ENCODE measurements around the gene ZDHHC14. TPM values are rescaled to one million over a fixed set of nuclear protein-coding genes. Genes with fewer than 3 reads are reported as not detected.
"Not testable (repeated sequence)": the region's sequence is repeated elsewhere in the genome, so short reads cannot be mapped to it uniquely, and the experiment has no call there.

Gene ZDHHC14
- total RNA-seq, 3 donors from 2014 or later = 4.8 to 9.8 (median 8.5) TPM

GRCh38 chr6:157558487-157559200 lies 177.7 kb downstream of the ZDHHC14 start:
- no peaks in the 10 kb centered on the region for H3K36me3 ChIP-seq
- no peak overlapping the region for H3K4me3 ChIP-seq
- no peaks in the 10 kb centered on the region for H3K9me3 ChIP-seq
- no peaks in the 10 kb centered on the region for H3K27me3 ChIP-seq
- H3K4me1 ChIP-seq = no peaks in the 10 kb centered on the region
- no peak overlapping the region for H3K27ac ChIP-seq
- intact Hi-C loops (cut with DNase I; ENCODE audit: low total_unique reads) = no loop called here
- DNase-seq (ENCODE audit: low spot score in 2 of 2) = no peak
- no peak for TF ChIP-seq POLR2A (IDR thresholded peaks at IDR 0.05)
- TF ChIP-seq POLR2AphosphoS5 (IDR thresholded peaks at IDR 0.05) = no peak

- no peak overlapping the region for H3K27ac ChIP-seq
- intact Hi-C loops (cut with DNase I; ENCODE audit: low total_unique reads) = no loop called here
- DNase-seq (ENCODE audit: low spot score in 2 of 2) = no peak
- H3K9me3 ChIP-seq = no peaks in the 10 kb centered on the region
- H3K4me3 ChIP-seq = no peak overlapping the region
- no peaks in the 10 kb centered on the region for H3K4me1 ChIP-seq
- H3K27me3 ChIP-seq = no peaks in the 10 kb centered on the region
- H3K36me3 ChIP-seq = no peaks in the 10 kb centered on the region
- no peak for TF ChIP-seq POLR2AphosphoS5 (IDR thresholded peaks at IDR 0.05)
- TF ChIP-seq CTCF (IDR thresholded peaks at IDR 0.05) = no peak
- no peak for TF ChIP-seq POLR2A (IDR thresholded peaks at IDR 0.05)
Measured at GRCh38 chr6:157559201-157559756, 178.3 kb downstream of the ZDHHC14 start.

GRCh38 chr6:157560063-157560462 lies 179.1 kb downstream of the ZDHHC14 start:
- intact Hi-C loops (cut with DNase I; ENCODE audit: low total_unique reads); DNase-seq (ENCODE audit: low spot score in 2 of 2); H3K9me3 ChIP-seq; H3K4me3 ChIP-seq; H3K4me1 ChIP-seq; H3K36me3 ChIP-seq; H3K27ac ChIP-seq; H3K27me3 ChIP-seq: not testable (repeated sequence)

DNA sequence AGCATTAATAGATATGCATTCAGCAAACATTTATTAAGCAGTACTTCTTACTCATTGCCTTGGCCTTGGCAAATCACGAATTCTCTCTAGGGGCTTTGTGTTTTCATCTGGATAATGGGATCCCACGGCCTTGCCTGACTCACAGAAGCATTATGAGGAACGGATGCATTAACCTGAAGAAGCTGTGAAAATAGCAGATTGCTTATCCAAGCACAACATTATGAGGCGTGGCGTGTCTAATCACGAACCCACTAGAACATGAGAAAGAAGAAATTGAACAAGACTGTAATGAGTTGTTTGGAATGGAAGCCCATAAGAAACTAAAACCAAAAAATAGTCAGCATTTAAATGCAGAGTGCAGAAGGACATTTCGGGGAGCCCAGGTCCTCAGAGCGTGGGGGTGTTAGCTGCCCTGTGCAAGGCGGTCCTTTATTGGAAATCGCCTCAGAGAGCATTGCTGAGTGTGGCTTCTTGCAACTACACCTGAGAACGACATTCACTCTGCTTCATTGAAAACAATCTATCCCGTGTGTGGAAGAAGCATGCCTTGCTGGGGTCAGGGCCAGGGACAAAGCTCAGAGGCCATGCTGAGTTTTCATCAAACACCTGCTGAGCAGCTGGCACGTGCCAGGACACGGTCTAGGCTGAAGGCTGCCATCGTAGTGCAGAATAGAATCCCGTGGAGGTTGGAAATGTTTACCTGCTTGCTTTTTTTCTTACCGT lies 179.9 kb downstream of the ZDHHC14 start:
- Histone ChIP-seq H3K36me3 (no peaks in the 10 kb centered on the region), H3K27ac (no peak overlapping the region), H3K9me3 (no peaks in the 10 kb centered on the region), H3K4me3 (no peak overlapping the region), H3K4me1 (no peaks in the 10 kb centered on the region), H3K27me3 (no peaks in the 10 kb centered on the region)
- DNase-seq (ENCODE audit: low spot score in 2 of 2) = no peak
- TF ChIP-seq POLR2A (IDR thresholded peaks at IDR 0.05) (no peak), CTCF (IDR thresholded peaks at IDR 0.05) (no peak), POLR2AphosphoS5 (IDR thresholded peaks at IDR 0.05) (no peak)
- intact Hi-C loops (cut with DNase I; ENCODE audit: low total_unique reads) = no loop called here

DNA sequence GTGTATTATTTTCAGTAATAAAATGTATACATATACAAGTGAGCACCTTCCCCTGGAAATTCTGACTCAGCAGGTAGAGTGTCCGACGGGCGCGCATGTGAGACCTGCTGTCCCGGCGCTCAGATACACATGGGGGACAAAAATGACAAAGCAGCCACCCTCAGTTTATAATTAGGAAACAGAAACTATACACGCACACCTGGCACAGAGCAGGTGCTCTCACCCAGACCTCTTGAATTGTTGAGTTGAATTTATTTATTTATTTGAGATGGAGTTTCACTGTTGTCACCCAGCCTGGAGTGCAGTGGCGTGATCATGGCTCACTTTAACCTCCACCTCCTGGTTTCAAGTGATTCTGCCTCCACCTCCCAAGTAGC lies 180.4 kb downstream of the ZDHHC14 start:
- no peaks in the 10 kb centered on the region for H3K27me3 ChIP-seq
- TF ChIP-seq CTCF (IDR thresholded peaks at IDR 0.05) = no peak
- TF ChIP-seq POLR2A (IDR thresholded peaks at IDR 0.05) = no peak
- DNase-seq (ENCODE audit: low spot score in 2 of 2) = no peak
- H3K27ac ChIP-seq = no peak overlapping the region
- H3K4me1 ChIP-seq = no peaks in the 10 kb centered on the region
- intact Hi-C loops (cut with DNase I; ENCODE audit: low total_unique reads) = no loop called here
- no peak overlapping the region for H3K4me3 ChIP-seq
- H3K36me3 ChIP-seq = no peaks in the 10 kb centered on the region
- H3K9me3 ChIP-seq = no peaks in the 10 kb centered on the region
